Activated CD8-positive, alpha-beta T cell treated with anti-CD3 and anti-CD28 coated beads for 36 hours (primary cell): ENCODE results near the gene RELB. TPM values are rescaled to one million over a fixed set of nuclear protein-coding genes. Genes with fewer than 3 reads are reported as not detected.

Experiments used
- ATAC-seq: fragments of 200-7000 bp; cut with Tn5 transposase; one replicate; pipeline ENCODE4 v1.10.0; 2021; ENCODE audit warnings: mild to moderate bottlenecking, moderate library complexity
- CTCF ChIA-PET: fragments of 350-600 bp; sonication (Branson Sonifier 250); formaldehyde crosslinking; loops from one replicate; lab custom pipeline; 2021; ENCODE audit warnings: antibody characterized with exemption; lab: Charles Lee
- POLR2A ChIA-PET: fragments of 350-600 bp; sonication (Branson Sonifier 250); formaldehyde crosslinking; loops from one replicate; lab custom pipeline; 2021; ENCODE audit warnings: antibody characterized with exemption; lab: Charles Lee
- DNase-seq: peaks from one replicate; pipeline ENCODE4 v3.0.0-alpha.2; 2020
- H3K27ac Mint-ChIP-seq: one replicate; pipeline ENCODE4 v1.8.0; 2021; ENCODE audit warnings: mild to moderate bottlenecking, mixed read lengths
- H3K27me3 Mint-ChIP-seq: one replicate; pipeline ENCODE4 v1.8.0; 2021; ENCODE audit warnings: mixed read lengths
- H3K36me3 Mint-ChIP-seq: one replicate; pipeline ENCODE4 v1.8.0; 2021; ENCODE audit warnings: low read depth, mixed read lengths
- H3K4me1 Mint-ChIP-seq: one replicate; pipeline ENCODE4 v1.8.0; 2021; ENCODE audit warnings: low read depth, mixed read lengths
- H3K4me3 Mint-ChIP-seq: one replicate; pipeline ENCODE4 v1.8.0; 2021; ENCODE audit warnings: mild to moderate bottlenecking, moderate library complexity, mixed read lengths
- H3K9me3 Mint-ChIP-seq: one replicate; pipeline ENCODE4 v1.8.0; 2021; ENCODE audit warnings: mixed read lengths
- CTCF ChIP-seq: fragments of 200-600 bp; IDR thresholded peaks from one replicate; pipeline ENCODE4 v1.8.0; 2022; ENCODE audit warnings: antibody characterized with exemption, mild to moderate bottlenecking
- intact Hi-C: fragments of 100-400 bp; cut with micrococcal nuclease; formaldehyde crosslinking; loops from one replicate; pipeline ENCODE4 v1.10.0; 2022
- total RNA-seq, 2 experiments: library from RNA; stranded (reverse); gene quantifications; one replicate each; pipeline ENCODE4 v1.2.3, GENCODE V29; 2021

Gene RELB
- total RNA-seq, 2 experiments from 2014 or later = 37.6 to 37.9 TPM

- ChIA-PET POLR2A (no interaction called here), CTCF (no interaction called here)
- H3K27me3 Mint-ChIP-seq = no peaks in the 10 kb centered on the region
- no peak for ATAC-seq
- no peak overlapping the region for H3K27ac Mint-ChIP-seq
- no peak for TF ChIP-seq CTCF
- no peak overlapping the region for H3K4me3 Mint-ChIP-seq
- H3K4me1 Mint-ChIP-seq = peaks cover 18% of the 10 kb centered on the region
- no peaks in the 10 kb centered on the region for H3K9me3 Mint-ChIP-seq
- intact Hi-C loops = no loop called here
- no peak for DNase-seq
- peaks cover 25% of the 10 kb centered on the region for H3K36me3 Mint-ChIP-seq
These were observed 4.5 kb downstream of the RELB start for GRCh38 chr19:45005787-45006186.

GRCh38 chr19:45008552-45008951, 7.3 kb downstream of the RELB start:
- no peak for TF ChIP-seq CTCF
- ChIA-PET CTCF (no interaction called here), POLR2A (no interaction called here)
- no peaks in the 10 kb centered on the region for H3K27me3 Mint-ChIP-seq
- no peak overlapping the region for H3K4me3 Mint-ChIP-seq
- DNase-seq (no peak), ATAC-seq (no peak)
- no peak overlapping the region for H3K27ac Mint-ChIP-seq
- H3K9me3 Mint-ChIP-seq = no peaks in the 10 kb centered on the region
- intact Hi-C loops = no loop called here
- H3K4me1 Mint-ChIP-seq = peaks cover 7% of the 10 kb centered on the region
- peaks cover 25% of the 10 kb centered on the region for H3K36me3 Mint-ChIP-seq

GRCh38 chr19:45009625-45010255, 8.5 kb downstream of the RELB start:
- no peak overlapping the region for H3K4me3 Mint-ChIP-seq
- peaks cover 7% of the 10 kb centered on the region for H3K4me1 Mint-ChIP-seq
- POLR2A ChIA-PET = interaction anchor here (0.6 kb wide), 1 partner anchor 9 kb away, joined by 3 read pairs; no protein-coding TSS in a partner anchor
- ATAC-seq (no peak), DNase-seq (no peak)
- no peaks in the 10 kb centered on the region for H3K9me3 Mint-ChIP-seq
- no peaks in the 10 kb centered on the region for H3K27me3 Mint-ChIP-seq
- CTCF ChIA-PET = no interaction called here
- peak overlapping the region; percentile 42 for H3K27ac Mint-ChIP-seq
- no peak for TF ChIP-seq CTCF
- peaks cover 28% of the 10 kb centered on the region for H3K36me3 Mint-ChIP-seq
- intact Hi-C loops = no loop called here

- ATAC-seq = no peak
- POLR2A ChIA-PET = no interaction called here
- H3K4me1 Mint-ChIP-seq = peaks cover 7% of the 10 kb centered on the region
- H3K36me3 Mint-ChIP-seq = peaks cover 30% of the 10 kb centered on the region
- intact Hi-C loops = no loop called here
- no peak for DNase-seq
- no peaks in the 10 kb centered on the region for H3K9me3 Mint-ChIP-seq
- H3K27ac Mint-ChIP-seq = no peak overlapping the region
- TF ChIP-seq CTCF = no peak
- no peak overlapping the region for H3K4me3 Mint-ChIP-seq
- H3K27me3 Mint-ChIP-seq = no peaks in the 10 kb centered on the region
- CTCF ChIA-PET = no interaction called here
These were observed 9.0 kb downstream of the RELB start for GRCh38 chr19:45010306-45010705.

- no peak overlapping the region for H3K27ac Mint-ChIP-seq
- DNase-seq (no peak), ATAC-seq (no peak)
- peaks cover 8% of the 10 kb centered on the region for H3K4me1 Mint-ChIP-seq
- peaks cover 24% of the 10 kb centered on the region for H3K36me3 Mint-ChIP-seq
- no peak for TF ChIP-seq CTCF
- no peaks in the 10 kb centered on the region for H3K9me3 Mint-ChIP-seq
- ChIA-PET CTCF (no interaction called here), POLR2A (no interaction called here)
- no peaks in the 10 kb centered on the region for H3K27me3 Mint-ChIP-seq
- intact Hi-C loops = no loop called here
- H3K4me3 Mint-ChIP-seq = no peak overlapping the region
These were observed 10.7 kb downstream of the RELB start for GRCh38 chr19:45011959-45012358.
